Endodermal cell (in vitro differentiated cells): Measurements from ENCODE around the gene CCT4. TPM values are rescaled to one million over a fixed set of nuclear protein-coding genes. Genes with fewer than 3 reads are reported as not detected.
"Not testable (repeated sequence)": the region's sequence is repeated elsewhere in the genome, so short reads cannot be mapped to it uniquely, and the experiment has no call there.

ENCODE experiments used
- DNase-seq: peaks from one replicate; pipeline ENCODE4 v3.0.0-alpha.2; 2017
- H3K27ac ChIP-seq: 2 replicates; pipeline ENCODE4 v1.5.1; 2013; ENCODE audit warnings: mild to moderate bottlenecking, low read depth, low read length, moderate library complexity
- H3K27me3 ChIP-seq: 2 replicates; pipeline ENCODE4 v1.6.1; 2013; ENCODE audit warnings: mild to moderate bottlenecking, low read length, moderate library complexity; ENCODE audit not compliant: insufficient read depth, control insufficient read depth, poor library complexity, severe bottlenecking
- H3K36me3 ChIP-seq: 2 replicates; pipeline ENCODE4 v1.7.0; 2013; ENCODE audit warnings: mild to moderate bottlenecking, low read length, moderate library complexity; ENCODE audit not compliant: control insufficient read depth, insufficient read depth
- H3K4me1 ChIP-seq: one replicate; pipeline ENCODE4 v1.7.0; 2013; ENCODE audit warnings: low read length; ENCODE audit not compliant: control insufficient read depth, insufficient read depth
- H3K4me3 ChIP-seq: 2 replicates; pipeline ENCODE4 v1.5.1; 2013; ENCODE audit warnings: mild to moderate bottlenecking, low read length, moderate library complexity
- H3K9ac ChIP-seq: 2 replicates; pipeline ENCODE4 v1.6.1; 2013; ENCODE audit warnings: mild to moderate bottlenecking, low read length, moderate library complexity; ENCODE audit not compliant: poor library complexity, severe bottlenecking; ENCODE audit errors: extremely low read depth
- H3K9me3 ChIP-seq: 2 replicates; pipeline ENCODE4 v1.6.1; 2013; ENCODE audit warnings: mild to moderate bottlenecking, low read length, moderate library complexity; ENCODE audit not compliant: control insufficient read depth
- H3K27ac Mint-ChIP-seq: 2 replicates; pipeline ENCODE4 v1.8.0; 2020; ENCODE audit warnings: mixed read lengths
- H3K27me3 Mint-ChIP-seq: 2 replicates; pipeline ENCODE4 v1.8.0; 2021; ENCODE audit warnings: mild to moderate bottlenecking, mixed read lengths; ENCODE audit not compliant: insufficient read depth
- H3K36me3 Mint-ChIP-seq: 2 replicates; pipeline ENCODE4 v1.8.0; 2020; ENCODE audit warnings: low read depth, mixed read lengths
- H3K4me1 Mint-ChIP-seq: 2 replicates; pipeline ENCODE4 v1.8.0; 2020; ENCODE audit warnings: mixed read lengths
- H3K4me3 Mint-ChIP-seq: 2 replicates; pipeline ENCODE4 v1.8.0; 2020; ENCODE audit warnings: mild to moderate bottlenecking, moderate library complexity, mixed read lengths
- H3K9me3 Mint-ChIP-seq: 2 replicates; pipeline ENCODE4 v1.8.0; 2020; ENCODE audit warnings: mild to moderate bottlenecking, mixed read lengths
- WGBS, 2 experiments: methylation state at CpG; one replicate each; pipeline versions ENCODE4 v1.1.5 to v1.1.7; 2013; ENCODE audit warnings: missing lambda C conversion rate in 2 of 2, mixed read lengths in 1 of 2; ENCODE audit not compliant: insufficient coverage in 1 of 2, insufficient read length in 1 of 2; 5-methylcytosine and 5-hydroxymethylcytosine counted together
- total RNA-seq, 2 donors: library from RNA; stranded (reverse); fragmentation: NEBNext Ultra II Directional in 1 of 2; extraction: Animal tissue kit (Norgen Biotek cat#: 25700) in 1 of 2; gene quantifications; 2 replicates in 1 of 2; 3 replicates in 1 of 2; pipeline ENCODE4 v1.2.1, GENCODE V29; 2021
- TF ChIP-seq, protein P1 (sequence below): fragments of 200-600 bp; sonication (generic); conservative IDR thresholded peaks from 2 replicates; pipeline ENCODE4 v1.5.0; 2021; ENCODE audit warnings: antibody characterized with exemption, mild to moderate bottlenecking

Gene CCT4
- total RNA-seq, 2 donors from 2014 or later = 259 to 315 TPM

DNA sequence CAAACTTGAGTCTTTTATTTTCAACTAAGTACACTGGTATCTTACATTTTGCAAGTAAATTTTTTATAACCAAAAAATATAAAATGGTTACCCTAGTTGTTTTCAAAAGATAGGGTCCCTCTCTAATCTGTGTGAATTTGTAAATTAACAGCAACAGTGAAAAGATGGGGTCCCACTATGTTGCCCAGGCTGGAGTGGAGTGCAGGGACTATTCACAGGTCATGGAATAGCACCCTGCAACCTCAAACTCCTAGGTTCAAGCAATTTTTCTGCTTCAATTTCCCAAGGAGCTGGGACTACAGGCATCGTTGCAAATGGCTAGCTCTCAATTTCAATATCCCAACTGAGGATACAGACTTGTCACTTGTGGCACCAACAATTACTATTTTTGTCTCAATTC lies 12.1 kb downstream of the CCT4 start:
- no peak for DNase-seq

DNA sequence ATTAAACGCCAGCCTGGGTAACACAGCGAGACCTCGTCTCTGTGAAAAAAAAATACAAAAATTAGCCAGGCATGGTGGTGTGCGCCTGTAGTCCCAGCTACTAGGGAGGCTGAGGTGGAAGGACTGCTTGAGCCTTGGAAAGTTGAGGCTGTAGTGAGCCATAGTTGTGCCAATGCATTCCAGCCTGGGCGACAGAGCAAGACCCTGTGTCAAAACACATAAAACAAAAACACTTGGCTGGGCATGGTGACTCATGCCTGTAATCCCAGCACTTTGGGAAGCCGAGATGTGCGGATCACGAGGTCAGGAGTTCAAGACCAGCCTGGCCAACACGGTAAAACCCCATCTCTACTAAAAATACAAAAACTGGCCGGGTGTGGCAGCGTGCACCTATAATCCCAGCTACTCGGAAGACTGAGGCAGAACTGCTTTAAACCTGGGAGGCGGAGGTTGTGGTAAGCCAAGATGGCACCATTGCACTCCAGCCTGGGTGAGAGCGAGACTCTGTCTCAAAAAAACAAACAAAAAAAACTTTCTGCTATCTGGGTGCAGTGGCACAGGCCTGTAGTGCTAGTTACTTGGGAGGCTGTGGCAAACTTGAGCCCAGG lies 21.9 kb downstream of the CCT4 start:
- H3K9me3 ChIP-seq, H3K27me3 ChIP-seq, H3K27me3 Mint-ChIP-seq, H3K27ac Mint-ChIP-seq, H3K4me3 Mint-ChIP-seq, H3K4me1 ChIP-seq, H3K9me3 Mint-ChIP-seq, H3K27ac ChIP-seq, DNase-seq, H3K4me1 Mint-ChIP-seq, H3K4me3 ChIP-seq, H3K9ac ChIP-seq: not testable (repeated sequence)
- H3K36me3 ChIP-seq = peaks cover 68% of the 10 kb centered on the region
- peaks cover 69% of the 10 kb centered on the region for H3K36me3 Mint-ChIP-seq
- WGBS, 2 experiments = 96 to 97% methylated on average over 13 to 14 of the region's 14 CpGs

More for the DNA sequence above, 12.1 kb downstream of the CCT4 start:
- no peaks in the 10 kb centered on the region for H3K27me3 Mint-ChIP-seq
- Histone ChIP-seq H3K9me3 (no peaks in the 10 kb centered on the region), H3K27ac (no peak overlapping the region), H3K36me3 (peaks cover 96% of the 10 kb centered on the region), H3K4me3 (no peak overlapping the region), H3K4me1 (no peaks in the 10 kb centered on the region), H3K27me3 (no peaks in the 10 kb centered on the region), H3K9ac (no peak overlapping the region)
- 98% methylated on average over 1 of the region's 1 CpG; no CpG with 5 or more reads in 1 of the 2 experiments for WGBS, 2 experiments
- TF ChIP-seq, protein P1, sequence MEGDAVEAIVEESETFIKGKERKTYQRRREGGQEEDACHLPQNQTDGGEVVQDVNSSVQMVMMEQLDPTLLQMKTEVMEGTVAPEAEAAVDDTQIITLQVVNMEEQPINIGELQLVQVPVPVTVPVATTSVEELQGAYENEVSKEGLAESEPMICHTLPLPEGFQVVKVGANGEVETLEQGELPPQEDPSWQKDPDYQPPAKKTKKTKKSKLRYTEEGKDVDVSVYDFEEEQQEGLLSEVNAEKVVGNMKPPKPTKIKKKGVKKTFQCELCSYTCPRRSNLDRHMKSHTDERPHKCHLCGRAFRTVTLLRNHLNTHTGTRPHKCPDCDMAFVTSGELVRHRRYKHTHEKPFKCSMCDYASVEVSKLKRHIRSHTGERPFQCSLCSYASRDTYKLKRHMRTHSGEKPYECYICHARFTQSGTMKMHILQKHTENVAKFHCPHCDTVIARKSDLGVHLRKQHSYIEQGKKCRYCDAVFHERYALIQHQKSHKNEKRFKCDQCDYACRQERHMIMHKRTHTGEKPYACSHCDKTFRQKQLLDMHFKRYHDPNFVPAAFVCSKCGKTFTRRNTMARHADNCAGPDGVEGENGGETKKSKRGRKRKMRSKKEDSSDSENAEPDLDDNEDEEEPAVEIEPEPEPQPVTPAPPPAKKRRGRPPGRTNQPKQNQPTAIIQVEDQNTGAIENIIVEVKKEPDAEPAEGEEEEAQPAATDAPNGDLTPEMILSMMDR = no peak
- no peaks in the 10 kb centered on the region for H3K4me1 Mint-ChIP-seq
- no peaks in the 10 kb centered on the region for H3K9me3 Mint-ChIP-seq
- H3K27ac Mint-ChIP-seq = no peak overlapping the region
- no peak overlapping the region for H3K4me3 Mint-ChIP-seq
- H3K36me3 Mint-ChIP-seq = peaks cover 78% of the 10 kb centered on the region

DNA sequence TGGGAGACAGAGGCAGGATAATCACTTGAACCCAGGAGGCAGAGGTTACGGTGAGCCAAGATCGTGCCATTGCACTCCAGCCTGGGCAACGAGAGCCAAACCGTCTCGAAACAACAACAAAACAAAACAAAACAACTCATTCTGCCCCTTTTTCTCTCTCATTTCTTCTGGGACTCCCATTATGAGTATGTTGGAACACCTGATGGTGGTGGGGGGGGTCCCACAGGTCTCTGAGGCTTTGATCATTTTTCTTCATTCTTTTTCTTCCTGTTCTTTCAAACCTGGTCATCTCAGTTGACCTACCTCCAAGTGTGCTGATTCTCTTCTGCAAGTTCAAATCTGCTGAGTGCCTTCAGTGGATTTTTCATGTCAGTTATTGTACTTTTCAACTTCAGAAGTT lies 26.4 kb downstream of the CCT4 start:
- no peak overlapping the region for H3K4me3 ChIP-seq
- H3K36me3 Mint-ChIP-seq = peaks cover 35% of the 10 kb centered on the region
- no peak for DNase-seq
- H3K27me3 Mint-ChIP-seq = no peaks in the 10 kb centered on the region
- no peaks in the 10 kb centered on the region for H3K4me1 ChIP-seq
- no peak overlapping the region for H3K27ac Mint-ChIP-seq
- TF ChIP-seq, protein P1 = no peak
- peaks cover 26% of the 10 kb centered on the region for H3K36me3 ChIP-seq
- no peak overlapping the region for H3K9ac ChIP-seq
- no peaks in the 10 kb centered on the region for H3K9me3 Mint-ChIP-seq
- no peak overlapping the region for H3K4me3 Mint-ChIP-seq
- no peak overlapping the region for H3K27ac ChIP-seq
- H3K4me1 Mint-ChIP-seq = no peaks in the 10 kb centered on the region
- no peaks in the 10 kb centered on the region for H3K9me3 ChIP-seq
- no peaks in the 10 kb centered on the region for H3K27me3 ChIP-seq
- WGBS, 2 experiments = 97% methylated on average over 3 to 5 of the region's 5 CpGs

DNA sequence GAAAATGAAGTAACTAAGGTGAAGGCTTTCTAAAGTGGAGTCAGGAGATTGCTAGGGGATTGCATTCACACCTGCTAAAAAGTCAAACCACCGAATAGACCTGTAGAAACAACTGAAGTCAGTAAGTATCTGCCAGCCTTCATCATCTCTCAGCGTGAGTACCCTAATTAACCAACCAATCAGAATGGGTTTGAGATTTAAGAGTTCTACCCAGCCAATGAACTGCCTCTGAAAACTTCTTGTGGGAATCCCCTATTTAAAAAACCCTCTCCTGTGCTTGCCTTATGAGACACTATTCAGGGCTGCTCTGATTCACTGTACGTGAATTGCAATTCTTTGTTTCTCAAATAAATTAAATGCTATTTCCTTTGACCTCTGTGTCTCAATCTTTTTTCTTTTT lies 31.2 kb downstream of the CCT4 start:
- Mint-ChIP-seq H3K27me3 (no peaks in the 10 kb centered on the region), H3K36me3 (peaks cover 2% of the 10 kb centered on the region), H3K4me1 (peaks cover 10% of the 10 kb centered on the region), H3K27ac (no peak overlapping the region), H3K4me3 (no peak overlapping the region), H3K9me3 (no peaks in the 10 kb centered on the region)
- TF ChIP-seq, protein P1 = no peak
- Histone ChIP-seq H3K4me1 (no peaks in the 10 kb centered on the region), H3K9ac (no peak overlapping the region), H3K36me3 (no peaks in the 10 kb centered on the region), H3K4me3 (no peak overlapping the region), H3K27ac (no peak overlapping the region), H3K27me3 (no peaks in the 10 kb centered on the region), H3K9me3 (no peaks in the 10 kb centered on the region)
- 85 to 86% methylated on average over 3 of the region's 3 CpGs for WGBS, 2 experiments
- DNase-seq = no peak
